CD4-positive, alpha-beta T cell (primary cell): ENCODE measurements around the gene ASCL3. TPM values are rescaled to one million over a fixed set of nuclear protein-coding genes. Genes with fewer than 3 reads are reported as not detected.
"Not testable (repeated sequence)": the region's sequence is repeated elsewhere in the genome, so short reads cannot be mapped to it uniquely, and the experiment has no call there.

Source experiments
- ATAC-seq: fragments of 200-7000 bp; cut with Tn5 transposase; one replicate; pipeline ENCODE4 v1.10.0; 2022; ENCODE audit warnings: mild to moderate bottlenecking; ENCODE audit not compliant: poor library complexity
- CTCF ChIA-PET: fragments of 350-600 bp; sonication (Branson Sonifier 250); formaldehyde crosslinking; loops from one replicate; lab custom pipeline; 2021; ENCODE audit warnings: antibody characterized with exemption, inconsistent platforms; lab: Charles Lee
- POLR2A ChIA-PET: fragments of 350-600 bp; sonication (Branson Sonifier 250); formaldehyde crosslinking; loops from one replicate; lab custom pipeline; 2021; ENCODE audit warnings: antibody characterized with exemption, inconsistent platforms; lab: Charles Lee
- DNase-seq, 14 experiments: peaks; one replicate each; pipeline ENCODE4 v3.0.0-alpha.2; 2013 to 2020; ENCODE audit warnings: mixed read lengths in 2 of 14
- H3K27ac ChIP-seq, 2 donors: one replicate each; pipeline versions ENCODE4 v1.5.1 to v1.7.0; 2013; ENCODE audit warnings: low read length in 2 of 2, low read depth in 1 of 2, mild to moderate bottlenecking in 1 of 2
- H3K27me3 ChIP-seq, 2 experiments: 1 replicate in 1 of 2; 2 replicates in 1 of 2; pipeline versions ENCODE4 v1.6.1 to v1.7.0; 2013; ENCODE audit warnings: low read length in 2 of 2, control low read depth in 1 of 2, mild to moderate bottlenecking in 1 of 2, moderate library complexity in 1 of 2; ENCODE audit not compliant: insufficient read depth in 2 of 2, control insufficient read depth in 1 of 2
- H3K36me3 ChIP-seq: one replicate; pipeline ENCODE4 v1.6.1; 2013; ENCODE audit warnings: low read length, control low read depth; ENCODE audit not compliant: insufficient read depth
- H3K4me1 ChIP-seq: one replicate; pipeline ENCODE4 v1.6.1; 2013; ENCODE audit warnings: low read length, control low read depth; ENCODE audit not compliant: insufficient read depth
- H3K4me3 ChIP-seq: one replicate; pipeline ENCODE4 v1.5.1; 2013; ENCODE audit warnings: mild to moderate bottlenecking, low read length, moderate library complexity
- H3K9me3 ChIP-seq, 2 experiments: 1 replicate in 1 of 2; 2 replicates in 1 of 2; pipeline versions ENCODE4 v1.6.1 to v1.7.0; 2013; ENCODE audit warnings: low read length in 2 of 2, mild to moderate bottlenecking in 2 of 2, control low read depth in 1 of 2, moderate library complexity in 1 of 2; ENCODE audit not compliant: control insufficient read depth in 1 of 2, insufficient read depth in 1 of 2
- H3K27ac Mint-ChIP-seq: one replicate; pipeline ENCODE4 v1.8.0; 2020; ENCODE audit warnings: mixed read lengths
- H3K27me3 Mint-ChIP-seq: one replicate; pipeline ENCODE4 v1.8.0; 2021; ENCODE audit warnings: mixed read lengths
- H3K36me3 Mint-ChIP-seq: one replicate; pipeline ENCODE4 v1.8.0; 2021; ENCODE audit warnings: low read depth, mixed read lengths
- H3K4me1 Mint-ChIP-seq: one replicate; pipeline ENCODE4 v1.8.0; 2021; ENCODE audit warnings: low read depth, mixed read lengths
- H3K4me3 Mint-ChIP-seq: one replicate; pipeline ENCODE4 v1.8.0; 2020; ENCODE audit warnings: mild to moderate bottlenecking, mixed read lengths
- H3K9me3 Mint-ChIP-seq: one replicate; pipeline ENCODE4 v1.8.0; 2020; ENCODE audit warnings: mixed read lengths
- intact Hi-C, 2 experiments: fragments of 100-400 bp; cut with DNase I in 1 of 2; cut with micrococcal nuclease in 1 of 2; formaldehyde crosslinking; loops; one replicate each; pipeline versions ENCODE4 v1.15.1 to v1.9.0; 2023 to 2025; cut with DNase I, micrococcal nuclease
- total RNA-seq, 174 experiments: library from RNA in 2 of 174; stranded (reverse) in 2 of 174; gene quantifications; one replicate each; pipeline ENCODE4 v1.2.3 and lab custom pipeline; 2021 to 2026
- TF ChIP-seq, protein P1 (sequence below): fragments of 200-600 bp; IDR thresholded peaks from one replicate; pipeline ENCODE4 v1.8.0; 2022; ENCODE audit warnings: antibody characterized with exemption, mild to moderate bottlenecking

The ASCL3 gene
- total RNA-seq, 2 experiments from 2014 or later = not detected

DNA sequence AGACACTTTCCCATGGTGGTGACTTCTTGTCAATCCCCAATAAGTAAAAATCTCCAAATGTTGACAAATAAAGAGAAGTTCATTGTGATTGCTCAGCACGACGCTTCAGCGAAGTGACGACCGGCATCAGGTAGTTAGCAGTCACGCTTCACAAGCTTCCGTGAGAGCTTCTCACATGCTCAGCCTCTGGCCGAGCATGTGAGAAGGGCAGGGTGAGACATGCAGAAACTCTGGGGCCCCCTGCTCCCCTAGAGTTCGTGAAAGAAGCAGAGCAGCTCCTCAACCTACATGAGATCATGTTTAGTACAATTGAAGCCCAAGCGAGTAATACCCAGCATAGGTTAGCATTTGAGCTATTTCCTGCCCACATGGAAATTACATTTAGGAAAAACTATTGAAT is 5.7 kb downstream of the ASCL3 start:
- Mint-ChIP-seq H3K36me3 (no peaks in the 10 kb centered on the region), H3K4me3 (no peak overlapping the region), H3K27me3 (no peaks in the 10 kb centered on the region), H3K4me1 (no peaks in the 10 kb centered on the region), H3K9me3 (no peaks in the 10 kb centered on the region), H3K27ac (no peak overlapping the region)
- Histone ChIP-seq H3K4me3 (no peak overlapping the region), H3K27ac (no peak overlapping the region), H3K4me1 (no peaks in the 10 kb centered on the region), H3K9me3 (no peaks in the 10 kb centered on the region), H3K36me3 (no peaks in the 10 kb centered on the region), H3K27me3 (no peaks in the 10 kb centered on the region)
- CTCF ChIA-PET = no interaction called here
- intact Hi-C loops = no loop called here
- no peak for ATAC-seq
- POLR2A ChIA-PET = no interaction called here
- TF ChIP-seq, protein P1, sequence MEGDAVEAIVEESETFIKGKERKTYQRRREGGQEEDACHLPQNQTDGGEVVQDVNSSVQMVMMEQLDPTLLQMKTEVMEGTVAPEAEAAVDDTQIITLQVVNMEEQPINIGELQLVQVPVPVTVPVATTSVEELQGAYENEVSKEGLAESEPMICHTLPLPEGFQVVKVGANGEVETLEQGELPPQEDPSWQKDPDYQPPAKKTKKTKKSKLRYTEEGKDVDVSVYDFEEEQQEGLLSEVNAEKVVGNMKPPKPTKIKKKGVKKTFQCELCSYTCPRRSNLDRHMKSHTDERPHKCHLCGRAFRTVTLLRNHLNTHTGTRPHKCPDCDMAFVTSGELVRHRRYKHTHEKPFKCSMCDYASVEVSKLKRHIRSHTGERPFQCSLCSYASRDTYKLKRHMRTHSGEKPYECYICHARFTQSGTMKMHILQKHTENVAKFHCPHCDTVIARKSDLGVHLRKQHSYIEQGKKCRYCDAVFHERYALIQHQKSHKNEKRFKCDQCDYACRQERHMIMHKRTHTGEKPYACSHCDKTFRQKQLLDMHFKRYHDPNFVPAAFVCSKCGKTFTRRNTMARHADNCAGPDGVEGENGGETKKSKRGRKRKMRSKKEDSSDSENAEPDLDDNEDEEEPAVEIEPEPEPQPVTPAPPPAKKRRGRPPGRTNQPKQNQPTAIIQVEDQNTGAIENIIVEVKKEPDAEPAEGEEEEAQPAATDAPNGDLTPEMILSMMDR = no peak
- DNase-seq = no peak

DNA sequence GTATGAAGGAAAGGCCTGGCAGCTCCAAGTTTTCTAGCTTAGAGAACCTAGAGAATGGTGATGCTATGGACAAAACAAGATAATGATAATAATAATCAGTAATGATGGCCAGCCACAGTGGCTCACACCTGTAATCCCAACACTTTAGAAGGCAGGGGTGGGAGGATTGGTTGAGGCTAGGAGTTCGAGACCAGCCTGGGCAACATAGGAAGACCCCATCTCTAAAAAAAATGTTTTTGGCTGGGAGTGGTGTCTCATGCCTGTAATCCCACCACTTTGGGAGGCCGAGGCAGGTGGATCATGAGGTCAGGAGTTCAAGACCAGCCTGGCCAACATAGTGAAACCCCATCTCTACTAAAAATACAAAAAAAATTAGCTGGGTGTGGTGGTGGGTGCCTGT is 7.0 kb downstream of the ASCL3 start:
- H3K36me3 ChIP-seq, H3K27me3 Mint-ChIP-seq, intact Hi-C loops, DNase-seq, H3K36me3 Mint-ChIP-seq, H3K27me3 ChIP-seq, H3K9me3 Mint-ChIP-seq, H3K27ac Mint-ChIP-seq, H3K9me3 ChIP-seq, H3K27ac ChIP-seq, ATAC-seq, H3K4me1 Mint-ChIP-seq, H3K4me1 ChIP-seq, H3K4me3 Mint-ChIP-seq, H3K4me3 ChIP-seq: not testable (repeated sequence)
- CTCF ChIA-PET = interaction anchor here (1.1 kb wide), 1 partner anchor 80 kb away, joined by 3 read pairs; no protein-coding TSS in a partner anchor
- POLR2A ChIA-PET = interaction anchor here (0.6 kb wide), 1 partner anchor 60 kb away, joined by 3 read pairs; no protein-coding TSS in a partner anchor

DNA sequence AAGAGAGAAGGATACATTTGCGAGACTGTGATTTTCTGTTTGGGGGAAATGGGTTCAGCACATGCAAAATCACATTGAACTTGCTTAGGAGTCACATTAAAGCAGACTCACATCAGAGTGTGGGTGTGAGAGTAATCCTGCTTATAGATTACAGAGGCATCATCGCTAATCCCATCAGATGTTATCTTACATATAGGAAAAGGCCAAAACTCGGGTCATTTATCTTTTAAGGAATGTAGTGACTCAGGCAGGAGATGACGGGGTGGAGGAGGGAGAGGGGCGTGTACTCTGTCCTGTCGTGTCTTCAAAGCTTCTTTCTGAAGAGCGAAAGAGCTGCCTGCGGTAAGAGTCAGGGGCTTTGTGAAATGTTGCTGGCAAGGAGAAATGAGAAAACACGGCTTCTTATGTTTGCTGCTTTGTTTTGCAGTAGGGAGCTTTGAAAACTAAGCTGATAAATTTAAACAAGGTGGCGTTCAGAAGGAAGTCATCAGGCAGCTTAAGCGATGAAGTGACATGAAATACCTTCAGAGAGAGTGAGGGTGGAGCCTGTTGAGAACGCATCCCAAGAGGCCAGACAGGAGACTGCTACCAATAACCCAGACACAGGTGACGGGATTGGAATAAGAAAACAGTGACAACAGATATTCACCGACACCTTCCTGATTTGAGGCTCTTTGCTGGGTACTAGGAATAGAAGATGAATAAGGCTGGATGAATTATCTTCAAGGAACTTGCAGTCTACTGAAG is 7.9 kb downstream of the ASCL3 start:
- Histone ChIP-seq H3K36me3 (no peaks in the 10 kb centered on the region), H3K4me3 (no peak overlapping the region), H3K27me3 (no peaks in the 10 kb centered on the region), H3K27ac (no peak overlapping the region), H3K9me3 (no peaks in the 10 kb centered on the region), H3K4me1 (no peaks in the 10 kb centered on the region)
- Mint-ChIP-seq H3K9me3 (no peaks in the 10 kb centered on the region), H3K27me3 (no peaks in the 10 kb centered on the region), H3K36me3 (no peaks in the 10 kb centered on the region), H3K27ac (no peak overlapping the region), H3K4me1 (no peaks in the 10 kb centered on the region), H3K4me3 (peak overlapping the region; percentile 43)
- TF ChIP-seq, protein P1 = no peak
- POLR2A ChIA-PET = interaction anchor here (0.6 kb wide), 1 partner anchor 61 kb away, joined by 3 read pairs; no protein-coding TSS in a partner anchor
- intact Hi-C loops = no loop called here
- DNase-seq (no peak), ATAC-seq (peak; percentile 43)
- CTCF ChIA-PET = interaction anchor here (1.1 kb wide), 1 partner anchor 81 kb away, joined by 3 read pairs; no protein-coding TSS in a partner anchor
